ENCODE measurements around the gene EIPR1. TPM values are rescaled to one million over a fixed set of nuclear protein-coding genes. Genes with fewer than 3 reads are reported as not detected.

The EIPR1 gene
- total and polyA plus RNA-seq, 2 donors (not counting 3 experiments of a cell fraction or from before 2014, with no cell fraction given), result 30.8 to 57.3 TPM

- Histone ChIP-seq H3K4me3 (replicated peaks in 1 of 3; ENCODE audit: insufficient read depth in 1 of 3, low read depth in 1 of 3, low read length in 3 of 3) (no peak overlapping the region), H3K36me3 (ENCODE audit: control insufficient read depth in 2 of 2, extremely low read depth in 1 of 2, insufficient read depth in 2 of 2, low read length in 2 of 2) (peaks cover 0 to 2% of the 10 kb centered on the region in 2 experiments), H3K4me1 (ENCODE audit: control insufficient read depth, extremely low read depth, insufficient read depth, low read length) (no peaks in the 10 kb centered on the region), H4K20me1 (replicated peaks; ENCODE audit: control insufficient read depth, extremely low read depth, insufficient read depth, low read length) (no peaks in the 10 kb centered on the region), H3K9me3 (replicated peaks; ENCODE audit: control insufficient read depth, insufficient read depth, low read length) (no peaks in the 10 kb centered on the region), H3K27me3 (ENCODE audit: control insufficient read depth in 2 of 2, insufficient read depth in 2 of 2, low read length in 2 of 2) (no peaks in the 10 kb centered on the region), H3K4me2 (ENCODE audit: insufficient read depth, low read length) (no peak overlapping the region), H2AFZ (ENCODE audit: low read depth, low read length) (no peak overlapping the region), H3K9me1 (replicated peaks; ENCODE audit: control insufficient read depth, extremely low read depth, insufficient read depth, low read length) (no peaks in the 10 kb centered on the region), H3K79me2 (ENCODE audit: control insufficient read depth, insufficient read depth, low read length) (no peaks in the 10 kb centered on the region), H3K27ac (ENCODE audit: insufficient read depth, low read depth, low read length) (no peak overlapping the region), H3K9ac (replicated peaks; ENCODE audit: extremely low read depth, insufficient read depth, low read length) (no peak overlapping the region)
- DNase-seq (ENCODE audit: low read depth, low spot score), result no peak
- no TSS peak for BruUV-seq (replicated peaks)
- dilution Hi-C loops (cut with MboI; ENCODE audit: extremely low pct_ligation_motif_present, low sequenced_read_pairs) (no loop called here), intact Hi-C loops (cut with micrococcal nuclease) (no loop called here)
- POLR2A ChIA-PET, result no interaction called here
- CTCF ChIA-PET, result interaction anchor here (1.1 to 3.0 kb wide), 2 partner anchors 10 to 48 kb away, joined by 4 to 28 read pairs; no protein-coding TSS in a partner anchor
- TF ChIP-seq GATA2 (IDR thresholded peaks at IDR 0.05; ENCODE audit: insufficient read depth, insufficient read length, low read depth, low read length) (no peak), EZH2 (IDR thresholded peaks at IDR 0.05; ENCODE audit: borderline replicate concordance, low read depth, low read length, severe bottlenecking) (no peak), POLR2AphosphoS5 (IDR thresholded peaks at IDR 0.05; ENCODE audit: insufficient read depth, low read depth, low read length) (no peak), POLR2A (IDR thresholded peaks at IDR 0.05; ENCODE audit: low read depth, low read length) (no peak), JUN (IDR thresholded peaks at IDR 0.05; ENCODE audit: borderline replicate concordance, insufficient read depth, insufficient read length, low read depth) (no peak), FOS (IDR thresholded peaks at IDR 0.05; ENCODE audit: borderline replicate concordance, insufficient read depth, low read length) (no peak), MYC (IDR thresholded peaks at IDR 0.05; ENCODE audit: low read depth, low read length) (no peak)
- TF ChIP-seq, protein P1, sequence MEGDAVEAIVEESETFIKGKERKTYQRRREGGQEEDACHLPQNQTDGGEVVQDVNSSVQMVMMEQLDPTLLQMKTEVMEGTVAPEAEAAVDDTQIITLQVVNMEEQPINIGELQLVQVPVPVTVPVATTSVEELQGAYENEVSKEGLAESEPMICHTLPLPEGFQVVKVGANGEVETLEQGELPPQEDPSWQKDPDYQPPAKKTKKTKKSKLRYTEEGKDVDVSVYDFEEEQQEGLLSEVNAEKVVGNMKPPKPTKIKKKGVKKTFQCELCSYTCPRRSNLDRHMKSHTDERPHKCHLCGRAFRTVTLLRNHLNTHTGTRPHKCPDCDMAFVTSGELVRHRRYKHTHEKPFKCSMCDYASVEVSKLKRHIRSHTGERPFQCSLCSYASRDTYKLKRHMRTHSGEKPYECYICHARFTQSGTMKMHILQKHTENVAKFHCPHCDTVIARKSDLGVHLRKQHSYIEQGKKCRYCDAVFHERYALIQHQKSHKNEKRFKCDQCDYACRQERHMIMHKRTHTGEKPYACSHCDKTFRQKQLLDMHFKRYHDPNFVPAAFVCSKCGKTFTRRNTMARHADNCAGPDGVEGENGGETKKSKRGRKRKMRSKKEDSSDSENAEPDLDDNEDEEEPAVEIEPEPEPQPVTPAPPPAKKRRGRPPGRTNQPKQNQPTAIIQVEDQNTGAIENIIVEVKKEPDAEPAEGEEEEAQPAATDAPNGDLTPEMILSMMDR (IDR thresholded peaks at IDR 0.05; ENCODE audit: extremely low read depth in 1 of 2, insufficient read depth in 1 of 2, low read depth in 1 of 2, low read length in 2 of 2), result no peak
- TF ChIP-seq, protein P2, sequence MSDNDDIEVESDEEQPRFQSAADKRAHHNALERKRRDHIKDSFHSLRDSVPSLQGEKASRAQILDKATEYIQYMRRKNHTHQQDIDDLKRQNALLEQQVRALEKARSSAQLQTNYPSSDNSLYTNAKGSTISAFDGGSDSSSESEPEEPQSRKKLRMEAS (IDR thresholded peaks at IDR 0.05; ENCODE audit: insufficient read depth, insufficient read length), result no peak
- no peak for FAIRE-seq
Measured at GRCh38 chr2:3413697-3414096, 36.1 kb upstream of the EIPR1 start.
